ENCODE results near the gene INPP5K.

Gene INPP5K

GRCh38 chr17:1484676-1485422 lies 31.6 kb downstream of the INPP5K start:
- no peak for DNase-seq

- no peak for DNase-seq
Observed at GRCh38 chr17:1484060-1484535, 32.3 kb downstream of the INPP5K start.

GRCh38 chr17:1482680-1483079 lies 33.7 kb downstream of the INPP5K start:
- DNase-seq, result no peak

GRCh38 chr17:1481736-1482135 lies 34.7 kb downstream of the INPP5K start:
- DNase-seq, result no peak

- DNase-seq, result no peak
Observed at GRCh38 chr17:1480747-1481465, 35.5 kb downstream of the INPP5K start.

GRCh38 chr17:1478418-1478817 lies 38.0 kb downstream of the INPP5K start:
- no peak for DNase-seq

- no peak for DNase-seq
Observed at GRCh38 chr17:1475321-1475854, 41.0 kb downstream of the INPP5K start.

- no peak for DNase-seq
Observed at GRCh38 chr17:1474402-1475189, 41.8 kb downstream of the INPP5K start.

GRCh38 chr17:1473841-1474240 lies 42.6 kb downstream of the INPP5K start:
- DNase-seq, result no peak

- DNase-seq, result no peak
Observed at GRCh38 chr17:1473170-1473569, 43.2 kb downstream of the INPP5K start.

- DNase-seq, result no peak
Observed at GRCh38 chr17:1471911-1472821, 44.2 kb downstream of the INPP5K start.

- DNase-seq, result no peak
Observed at GRCh38 chr17:1471490-1471889, 44.9 kb downstream of the INPP5K start.

GRCh38 chr17:1470755-1471462 lies 45.5 kb downstream of the INPP5K start:
- DNase-seq, result no peak

GRCh38 chr17:1470071-1470754 lies 46.2 kb downstream of the INPP5K start:
- DNase-seq, result no peak

- no peak for DNase-seq
Observed at GRCh38 chr17:1469231-1469852, 47.1 kb downstream of the INPP5K start.

- DNase-seq, result no peak
Observed at GRCh38 chr17:1467898-1468492, 48.4 kb downstream of the INPP5K start.

- no peak for DNase-seq
Observed at GRCh38 chr17:1467258-1467657, 49.2 kb downstream of the INPP5K start.

- DNase-seq, result no peak
Observed at GRCh38 chr17:1464186-1464585, 52.2 kb downstream of the INPP5K start.

GRCh38 chr17:1462164-1463112 lies 54.0 kb downstream of the INPP5K start:
- DNase-seq, result no peak
